ENCODE data around the gene ATP2C1.

- TF ChIP-seq CTCF (conservative IDR thresholded peaks at IDR 0.05 in 1 of 2, IDR thresholded peaks at IDR 0.05 in 1 of 2; ENCODE audit: low read depth in 1 of 2, low read length in 2 of 2) (no peak), EZH2 (IDR thresholded peaks at IDR 0.05; ENCODE audit: low read length, missing control alignments) (no peak)
Measured at GRCh38 chr3:131018970-131019369, 125.1 kb downstream of the ATP2C1 start.
